Renal cortex interstitium (tissue), 11 donors: Measurements from ENCODE around the gene BANP. TPM values are rescaled to one million over a fixed set of nuclear protein-coding genes. Genes with fewer than 3 reads are reported as not detected.
"Not testable (repeated sequence)": the region's sequence is repeated elsewhere in the genome, so short reads cannot be mapped to it uniquely, and the experiment has no call there.

Experiments
- DNase-seq, 11 donors: peaks; one replicate each; pipeline ENCODE4 v3.0.0-alpha.2; 2013; ENCODE audit warnings: low read depth in 9 of 11, low spot score in 4 of 11; ENCODE audit errors: extremely low read depth in 1 of 11
- polyA plus RNA-seq, 3 donors: library from polyadenylated mRNA; unstranded; fragments of 120-200 nt; gene quantifications; one replicate each; pipeline ENCODE4 v1.2.1, GENCODE V29; 2013; ENCODE audit not compliant: insufficient read length in 3 of 3

The BANP gene
- polyA plus RNA-seq, 3 donors = 21.1 to 29.2 (median 28.6) TPM

DNA sequence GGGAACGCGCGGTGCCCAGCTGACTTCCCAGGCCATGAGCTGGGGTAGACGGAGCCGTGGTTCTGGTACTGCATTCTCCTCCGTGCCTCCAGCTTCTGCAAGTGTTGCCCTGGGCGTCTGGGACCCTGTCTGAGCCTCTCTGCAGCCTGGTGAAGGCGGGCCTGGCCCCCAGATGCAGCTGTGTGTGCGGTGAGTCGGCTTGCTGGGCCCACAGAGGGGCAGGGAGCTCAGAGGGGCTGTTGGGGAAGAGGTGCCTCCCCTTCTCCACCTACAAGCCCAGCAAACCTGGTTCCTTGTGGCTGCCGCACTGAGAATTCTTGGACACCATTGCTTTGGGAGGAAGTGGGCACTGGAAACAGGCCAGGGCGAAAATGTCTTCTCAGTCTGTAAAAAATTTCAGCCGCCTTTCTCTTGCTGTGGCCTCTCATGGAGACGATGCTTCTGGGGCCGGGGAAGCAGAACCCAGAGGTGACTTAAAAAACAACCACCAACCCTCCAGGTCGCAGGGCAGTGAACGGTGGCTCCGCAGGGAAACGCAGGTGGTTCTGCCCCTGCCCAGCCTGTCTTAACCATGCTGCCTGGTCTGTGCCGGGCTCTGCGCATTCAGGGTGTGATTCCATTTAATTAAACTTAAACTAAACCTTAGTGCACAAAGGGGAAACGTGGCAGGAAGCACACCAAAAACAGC, 163.5 kb downstream of the BANP start:
- DNase-seq = not testable (repeated sequence)

DNA sequence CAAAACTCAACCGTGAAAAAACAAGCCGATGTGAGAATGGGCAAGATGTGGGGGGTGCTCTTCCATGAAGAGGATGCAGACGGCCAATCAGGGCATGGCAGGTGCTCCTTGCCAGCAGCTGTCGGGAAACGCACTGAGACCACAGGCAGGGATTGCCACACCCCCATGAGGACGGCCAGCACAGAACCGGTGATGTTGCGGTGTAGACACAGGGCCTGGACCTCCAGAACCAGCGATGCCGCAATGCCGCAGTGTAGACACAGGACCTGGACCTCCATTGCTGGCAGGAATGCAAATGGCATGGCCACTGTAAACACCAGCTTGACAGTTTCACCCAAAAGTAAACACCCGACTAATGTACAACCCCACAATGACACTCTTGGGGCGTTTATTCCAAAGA, 164.9 kb downstream of the BANP start:
- no peak for DNase-seq

DNA sequence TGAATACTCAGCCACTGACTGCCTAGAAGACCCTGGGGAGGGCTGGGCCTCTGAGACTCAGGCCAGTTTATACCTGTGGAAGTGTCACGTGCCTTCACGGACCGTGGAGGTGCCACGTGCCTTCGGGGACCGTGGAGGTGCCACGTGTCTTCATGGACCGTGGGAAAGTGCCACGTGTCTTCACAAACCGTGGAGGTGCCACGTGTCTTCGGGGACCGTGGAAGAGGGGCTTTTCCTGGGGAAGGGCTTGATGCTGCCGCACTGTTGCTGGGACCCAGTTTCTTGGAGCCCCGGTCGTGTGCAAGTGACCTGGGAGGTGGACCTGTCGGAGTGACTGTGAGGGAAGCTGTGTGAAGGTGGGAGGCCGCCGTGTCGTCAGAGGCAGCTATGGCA, 166.2 kb downstream of the BANP start:
- DNase-seq = no peak

DNA sequence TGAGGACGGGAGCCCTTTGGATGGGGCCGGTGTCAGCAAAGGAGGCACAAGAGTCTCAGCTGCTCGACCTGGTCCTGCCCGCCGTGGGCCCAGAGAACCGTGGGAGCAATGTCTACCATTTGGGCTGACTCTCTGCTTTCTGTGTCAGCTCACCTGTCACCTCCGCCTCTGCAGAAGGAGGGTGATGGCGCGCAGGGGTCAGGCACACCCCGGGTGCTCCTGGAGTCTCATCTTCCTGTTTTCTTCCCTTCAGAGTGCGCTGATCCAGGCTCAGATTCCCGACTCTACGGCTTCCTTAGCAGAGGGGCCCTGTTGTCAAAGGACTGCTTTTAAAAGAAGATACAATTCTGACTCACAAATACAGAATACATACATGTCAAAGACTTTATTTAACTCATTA, 167.1 kb downstream of the BANP start:
- DNase-seq = no peak

DNA sequence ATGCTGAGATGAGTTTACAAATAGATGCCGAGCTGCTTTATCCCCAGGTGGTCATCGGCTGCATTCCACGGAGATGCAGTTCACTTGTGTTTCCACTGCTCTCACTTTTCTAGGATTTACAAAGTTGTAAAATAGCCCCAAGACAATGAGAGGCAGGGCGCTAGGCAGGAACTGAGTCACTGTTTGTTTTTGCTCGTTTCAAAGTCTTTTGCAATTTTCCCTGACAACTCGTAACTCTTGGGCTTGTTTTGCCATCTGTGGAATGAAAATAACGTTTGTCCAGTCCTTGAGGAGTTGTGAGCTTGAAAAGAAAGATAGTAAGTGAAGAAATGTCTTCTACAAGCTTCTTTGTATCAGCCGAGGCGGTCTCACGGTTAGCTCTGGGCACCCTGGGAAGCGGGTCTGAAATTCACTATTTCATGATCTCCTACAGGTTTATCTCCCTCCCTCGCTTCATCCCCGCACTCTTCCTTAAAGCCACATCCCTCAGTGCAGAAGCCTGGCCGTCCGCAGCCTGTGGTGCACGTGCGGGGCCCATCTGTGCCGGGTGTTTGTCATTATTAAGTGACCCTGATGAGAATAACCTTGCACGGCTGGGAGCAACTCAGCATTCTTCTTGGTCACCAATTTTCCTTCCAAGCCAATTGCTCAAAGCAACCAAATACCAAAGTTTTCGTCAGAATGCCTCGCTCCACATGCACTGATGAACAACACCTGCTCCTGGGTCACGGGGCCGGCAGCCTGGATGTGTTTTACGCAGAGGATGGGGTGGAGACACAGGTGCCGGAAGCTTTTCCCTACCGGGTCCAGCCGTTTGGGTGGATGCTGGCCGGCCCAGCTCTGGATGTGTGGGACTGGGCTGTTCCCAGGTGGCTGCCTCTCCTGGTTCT, 167.9 kb downstream of the BANP start:
- DNase-seq = not testable (repeated sequence)

DNA sequence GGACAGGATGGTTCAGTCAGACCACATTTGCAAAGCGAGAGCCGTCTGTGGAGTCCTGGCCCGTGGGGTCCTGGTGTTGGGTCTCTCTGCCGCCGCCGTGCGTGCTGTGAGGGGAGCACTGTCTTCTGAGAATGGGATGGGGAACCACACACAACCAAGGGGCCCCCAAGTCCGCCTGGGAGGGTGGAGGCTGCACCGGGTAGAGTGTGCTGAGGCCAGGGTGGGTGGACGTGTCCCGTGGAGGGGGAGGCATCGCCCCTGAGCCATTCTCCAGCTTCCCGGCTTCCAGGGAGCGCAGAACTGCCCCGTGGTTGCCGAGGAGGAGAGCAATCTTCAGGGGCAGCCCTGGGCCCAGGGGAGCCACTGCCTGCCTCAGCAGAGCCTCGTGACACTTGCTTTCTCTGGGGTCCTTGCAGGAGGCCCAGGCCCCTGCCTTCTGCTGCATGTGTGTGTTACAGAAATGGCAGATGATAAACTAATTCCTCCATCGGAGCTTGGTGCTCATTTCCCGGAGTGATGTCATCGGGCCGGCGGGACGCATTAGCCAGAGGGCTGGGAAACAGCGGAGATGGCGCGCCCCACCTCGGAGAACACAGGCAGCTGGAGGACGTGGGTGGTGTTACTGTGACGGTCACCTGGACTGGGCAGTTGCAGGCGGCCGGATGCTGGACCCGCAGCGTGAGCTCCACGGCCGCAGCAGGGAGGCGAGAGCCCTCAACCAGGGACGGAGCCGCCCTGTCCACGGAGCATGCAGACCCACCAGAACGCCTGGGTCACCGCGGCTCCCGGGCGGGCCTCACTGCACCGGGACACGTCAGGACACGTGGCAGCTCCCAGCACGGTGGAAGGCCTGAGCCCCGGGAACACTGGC, 168.9 kb downstream of the BANP start:
- DNase-seq = not testable (repeated sequence)

DNA sequence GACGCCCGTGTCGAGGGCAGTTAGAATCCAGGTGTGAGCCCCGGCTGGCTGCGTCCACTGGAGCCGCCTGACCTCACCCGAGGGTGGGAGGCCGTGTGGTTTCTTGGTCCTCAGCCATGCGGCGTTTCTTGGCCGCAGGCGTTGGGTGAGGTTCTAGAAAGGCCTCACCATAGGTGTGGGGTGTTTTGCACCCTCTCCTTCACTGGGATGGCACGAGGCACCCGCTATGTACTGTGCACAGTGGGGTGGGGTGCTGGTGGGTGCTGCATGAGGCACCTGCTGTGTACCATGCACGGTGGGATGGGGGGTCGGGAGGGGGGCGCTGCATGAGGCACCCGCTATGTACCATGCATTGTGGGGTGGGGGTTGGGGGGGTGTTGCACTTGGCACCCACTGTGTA, 169.6 kb downstream of the BANP start:
- DNase-seq = no peak

DNA sequence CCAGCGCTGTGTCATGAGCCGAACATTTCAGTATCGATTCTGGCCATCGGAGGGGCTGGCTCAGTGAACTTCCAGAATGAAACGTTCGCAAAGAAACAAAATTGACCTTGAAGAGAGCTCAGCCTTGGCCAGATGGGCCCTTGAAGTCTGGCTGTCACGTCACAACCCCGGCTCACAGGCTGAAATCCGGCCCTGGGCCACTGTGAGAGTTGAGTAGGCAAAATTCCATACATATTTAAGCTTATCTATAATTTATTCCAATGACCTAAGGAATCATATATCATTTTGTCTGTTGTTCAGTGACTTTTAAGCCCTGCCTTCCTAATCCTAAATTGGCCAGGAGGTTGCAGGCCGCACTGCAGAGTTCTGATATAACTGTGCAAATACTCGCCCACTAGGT, 170.2 kb downstream of the BANP start:
- DNase-seq = not testable (repeated sequence)

DNA sequence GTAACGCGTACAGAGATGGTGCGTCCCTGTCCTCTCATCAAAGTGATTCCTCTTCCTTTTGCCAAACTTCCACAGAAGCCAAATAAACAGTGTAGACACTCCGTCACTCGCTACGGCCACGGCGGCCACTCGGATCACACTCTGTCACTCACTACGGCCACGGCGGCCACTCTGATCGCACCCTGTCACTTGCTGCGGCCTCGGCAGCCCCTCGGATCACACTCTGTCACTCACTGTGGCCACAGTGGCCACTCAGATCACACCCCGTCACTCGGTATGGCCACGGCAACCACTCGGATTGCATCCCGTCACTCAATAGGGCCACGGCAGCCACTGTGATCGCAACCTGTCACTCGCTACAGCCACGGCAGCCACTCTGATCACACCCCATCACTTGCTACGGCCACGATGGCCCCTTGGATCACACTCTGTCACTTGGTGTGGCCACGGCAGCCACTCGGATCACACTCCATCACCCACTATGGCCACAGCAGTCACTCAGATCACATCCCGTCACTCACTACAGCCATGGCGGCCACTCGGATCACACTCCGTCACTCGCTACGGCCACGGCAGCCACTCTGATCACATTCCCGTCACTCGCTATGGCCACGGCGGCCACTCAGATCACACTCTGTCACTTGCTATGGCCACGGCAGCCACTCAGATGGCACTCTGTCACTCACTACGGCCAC, 170.8 kb downstream of the BANP start:
- DNase-seq = no peak

Other genes with a start within 250 kb of the BANP start
- 10 to 100 TPM; 22.2 to 48.7 (median 29.7) TPM for gene KLHDC4, start 185.4 kb upstream of the BANP start, polyA plus RNA-seq
- gene SLC7A5, start 81.9 kb upstream of the BANP start, polyA plus RNA-seq = 10 to 100 TPM in 1 of 3 donors, 1 to 10 TPM in 2; 4.9 to 40.0 (median 6.3) TPM
- gene CA5A, start 14.9 kb upstream of the BANP start, polyA plus RNA-seq = under 1 TPM; 0.11 to 0.57 (median 0.31) TPM